HEK293T (cell line): ENCODE measurements around the gene TRABD2B.

Experiments
- CTCF ChIA-PET: fragments of 350-600 bp; formaldehyde crosslinking; extraction: SDS; loops from one replicate; lab custom pipeline; 2021; ENCODE audit warnings: antibody characterized with exemption, inconsistent platforms; lab: Yijun Ruan, JAX
- POLR2A ChIA-PET: fragments of 350-600 bp; formaldehyde crosslinking; extraction: SDS; loops from one replicate; lab custom pipeline; 2020; ENCODE audit warnings: antibody characterized with exemption, inconsistent platforms; lab: Yijun Ruan, JAX
- DNase-seq: peaks from one replicate; pipeline ENCODE4 v3.0.0; 2012; ENCODE audit warnings: mixed read lengths; ENCODE audit errors: extremely low spot score
- ARNT ChIP-seq: fragments of 450-650 bp; IDR thresholded peaks from 2 replicates; pipeline ENCODE4 v1.6.1; 2017; ENCODE audit warnings: mild to moderate bottlenecking
- BHLHE40 ChIP-seq: fragments of 450-650 bp; IDR thresholded peaks from 2 replicates; pipeline ENCODE4 v1.6.1; 2016; ENCODE audit warnings: mild to moderate bottlenecking, moderate library complexity, borderline replicate concordance
- CTBP1 ChIP-seq: fragments of 450-650 bp; IDR thresholded peaks from 2 replicates; pipeline ENCODE4 v1.6.1; 2016; ENCODE audit warnings: borderline replicate concordance
- ELF4 ChIP-seq: fragments of 450-650 bp; IDR thresholded peaks from 2 replicates; pipeline ENCODE4 v1.6.1; 2017; ENCODE audit warnings: antibody characterized with exemption
- FOXA1 ChIP-seq: fragments of 450-650 bp; IDR thresholded peaks from 2 replicates; pipeline ENCODE4 v1.6.1; 2016; ENCODE audit warnings: mild to moderate bottlenecking
- FOXK2 ChIP-seq: fragments of 450-650 bp; IDR thresholded peaks from 2 replicates; pipeline ENCODE4 v1.6.1; 2016; ENCODE audit warnings: mild to moderate bottlenecking
- FOXM1 ChIP-seq: fragments of 450-650 bp; IDR thresholded peaks from 2 replicates; pipeline ENCODE4 v1.6.1; 2017; ENCODE audit warnings: mild to moderate bottlenecking, borderline replicate concordance
- HDGF ChIP-seq: fragments of 450-650 bp; IDR thresholded peaks from 2 replicates; pipeline ENCODE4 v1.6.1; 2017; ENCODE audit warnings: antibody characterized with exemption, borderline replicate concordance
- L3MBTL2 ChIP-seq: fragments of 450-650 bp; conservative IDR thresholded peaks from 2 replicates; pipeline ENCODE4 v1.6.1; 2016; ENCODE audit warnings: mild to moderate bottlenecking
- LEF1 ChIP-seq: fragments of 450-650 bp; IDR thresholded peaks from 2 replicates; pipeline ENCODE4 v1.6.1; 2017; ENCODE audit warnings: mild to moderate bottlenecking, borderline replicate concordance
- NFRKB ChIP-seq: fragments of 450-650 bp; IDR thresholded peaks from 2 replicates; pipeline ENCODE4 v1.6.1; 2016; ENCODE audit warnings: mild to moderate bottlenecking, moderate library complexity
- SP1 ChIP-seq: fragments of 450-650 bp; IDR thresholded peaks from 2 replicates; pipeline ENCODE4 v1.6.1; 2017
- SUZ12 ChIP-seq: fragments of 450-650 bp; IDR thresholded peaks from 2 replicates; pipeline ENCODE4 v1.6.1; 2016; ENCODE audit warnings: mild to moderate bottlenecking
- TARDBP ChIP-seq: fragments of 450-650 bp; IDR thresholded peaks from 2 replicates; pipeline ENCODE4 v1.6.1; 2016
- ZNF384 ChIP-seq: fragments of 450-650 bp; IDR thresholded peaks from 2 replicates; pipeline ENCODE4 v1.6.1; 2016
- TF ChIP-seq, protein P1 (sequence below): fragments of 450-650 bp; IDR thresholded peaks from 2 replicates; pipeline ENCODE4 v1.6.1; 2016

Gene TRABD2B

DNA sequence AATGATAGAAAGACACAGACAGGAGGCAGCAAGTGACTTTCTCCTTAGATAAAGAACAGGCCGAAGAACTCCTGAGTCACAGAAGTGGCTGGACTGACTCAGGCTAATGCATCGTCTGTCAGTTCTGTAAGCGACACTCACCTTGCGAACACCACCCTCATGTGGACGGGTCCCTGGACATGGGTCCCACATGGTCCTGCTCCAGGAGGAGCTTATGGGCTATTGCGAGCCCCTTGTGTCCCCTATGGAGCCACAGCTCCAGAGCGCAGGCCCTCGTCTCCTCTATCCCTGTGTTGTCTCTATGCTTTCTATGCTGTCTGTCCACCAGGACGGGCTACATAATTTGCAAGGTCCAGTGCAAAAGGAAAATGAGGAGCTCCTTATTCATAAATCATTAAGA is 85.8 kb downstream of the TRABD2B start:
- CTCF ChIA-PET, result no interaction called here
- POLR2A ChIA-PET, result no interaction called here
- DNase-seq, result no peak
- TF ChIP-seq CTBP1 (no peak), HDGF (no peak), FOXK2 (no peak), ZNF384 (no peak), ARNT (no peak), ELF4 (no peak), NFRKB (no peak), L3MBTL2 (no peak), LEF1 (no peak), FOXM1 (no peak), TARDBP (no peak), FOXA1 (no peak), SUZ12 (no peak)
- TF ChIP-seq, protein P1, sequence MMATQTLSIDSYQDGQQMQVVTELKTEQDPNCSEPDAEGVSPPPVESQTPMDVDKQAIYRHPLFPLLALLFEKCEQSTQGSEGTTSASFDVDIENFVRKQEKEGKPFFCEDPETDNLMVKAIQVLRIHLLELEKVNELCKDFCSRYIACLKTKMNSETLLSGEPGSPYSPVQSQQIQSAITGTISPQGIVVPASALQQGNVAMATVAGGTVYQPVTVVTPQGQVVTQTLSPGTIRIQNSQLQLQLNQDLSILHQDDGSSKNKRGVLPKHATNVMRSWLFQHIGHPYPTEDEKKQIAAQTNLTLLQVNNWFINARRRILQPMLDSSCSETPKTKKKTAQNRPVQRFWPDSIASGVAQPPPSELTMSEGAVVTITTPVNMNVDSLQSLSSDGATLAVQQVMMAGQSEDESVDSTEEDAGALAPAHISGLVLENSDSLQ, result no peak

DNA sequence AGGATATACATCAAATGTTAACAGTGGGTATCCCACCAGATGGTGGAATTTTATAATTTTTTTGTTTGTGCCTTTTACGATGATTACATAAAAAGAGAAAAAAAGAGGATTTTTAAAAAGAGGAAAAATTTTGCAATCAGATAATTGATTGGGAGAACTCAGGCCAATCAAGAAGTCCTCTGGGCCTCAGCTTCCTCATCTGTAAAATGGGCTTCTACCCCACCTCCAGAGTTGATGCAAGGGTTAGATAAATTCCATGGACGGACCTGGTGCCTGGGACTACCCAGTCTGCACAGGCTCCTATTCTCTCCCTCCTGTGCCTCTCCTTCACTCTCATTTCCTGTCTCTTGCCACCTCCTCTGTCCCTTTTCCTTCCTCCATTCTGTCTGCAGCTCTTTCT is 88.9 kb downstream of the TRABD2B start:
- POLR2A ChIA-PET, result no interaction called here
- no peak for DNase-seq
- TF ChIP-seq FOXK2 (no peak), SP1 (no peak), NFRKB (no peak)
- CTCF ChIA-PET, result interaction anchor here (0.6 kb wide), 1 partner anchor 619 kb away, joined by 5 read pairs; no protein-coding TSS in a partner anchor

DNA sequence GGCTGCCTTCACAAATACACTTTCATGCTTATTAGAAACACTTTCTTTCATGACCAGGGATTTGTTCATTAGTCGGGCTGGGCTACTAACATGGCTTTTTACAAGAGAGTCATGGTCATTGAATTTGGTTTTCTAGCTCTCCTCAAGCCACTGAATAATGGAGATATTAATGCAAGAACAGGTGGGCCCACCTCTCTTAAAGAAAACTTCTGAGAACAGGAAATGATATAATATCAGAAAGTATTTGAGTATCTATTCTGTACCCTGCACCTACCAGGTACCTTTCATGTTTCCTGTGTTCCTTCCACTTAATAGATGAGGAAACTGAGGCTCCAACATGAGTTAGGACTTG is 90.0 kb downstream of the TRABD2B start:
- DNase-seq, result no peak
- ChIA-PET CTCF (interaction anchor here (1.0 kb wide), 1 partner anchor 152 kb away, joined by 3 read pairs; no protein-coding TSS in a partner anchor), POLR2A (no interaction called here)
- TF ChIP-seq, protein P1, result no peak
- TF ChIP-seq LEF1 (no peak), FOXK2 (no peak), HDGF (no peak), CTBP1 (no peak), L3MBTL2 (no peak), FOXM1 (no peak), ARNT (no peak), FOXA1 (no peak), ZNF384 (no peak), ELF4 (no peak), SP1 (no peak), TARDBP (no peak), NFRKB (no peak), BHLHE40 (no peak), SUZ12 (no peak)

DNA sequence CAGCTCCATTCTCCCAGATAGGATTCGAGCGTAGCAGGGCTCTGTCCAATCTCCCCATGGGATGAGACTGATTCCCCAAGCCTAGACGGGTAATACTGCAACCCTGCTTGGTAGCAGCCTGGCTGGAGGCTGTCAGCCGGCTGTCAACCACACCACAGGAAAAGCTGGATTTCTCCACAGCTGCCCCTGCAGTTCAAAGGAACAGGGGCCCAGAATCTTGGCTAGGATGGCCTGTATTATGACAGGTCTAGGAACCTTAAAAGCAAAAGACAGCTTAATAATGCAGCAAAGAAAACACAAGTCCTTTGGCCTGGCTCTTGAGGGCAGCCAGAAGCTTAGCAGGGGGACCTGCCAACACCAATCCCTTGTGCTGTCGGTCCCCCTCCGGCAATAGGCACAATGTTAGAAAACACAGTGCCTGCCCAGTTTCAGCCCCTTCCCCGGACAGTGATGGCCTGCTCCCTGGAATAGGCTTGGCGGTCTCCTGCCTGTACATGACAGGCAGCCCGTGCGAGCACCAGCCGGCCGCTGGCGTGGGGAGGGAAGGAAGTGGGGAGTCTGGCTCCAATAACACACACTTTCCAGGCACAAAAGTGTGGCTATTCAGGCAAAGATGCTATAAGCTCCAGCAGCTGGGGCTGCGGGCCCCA is 90.5 kb downstream of the TRABD2B start:
- no peak for DNase-seq
- POLR2A ChIA-PET, result no interaction called here
- no peak for TF ChIP-seq LEF1
- no peak for TF ChIP-seq FOXM1
- no peak for TF ChIP-seq SUZ12
- TF ChIP-seq SP1, result no peak
- TF ChIP-seq ARNT, result no peak
- TF ChIP-seq ELF4, result no peak
- TF ChIP-seq BHLHE40, result no peak
- no peak for TF ChIP-seq L3MBTL2
- TF ChIP-seq HDGF, result no peak
- TF ChIP-seq FOXK2, result no peak
- TF ChIP-seq, protein P1, result no peak
- no peak for TF ChIP-seq FOXA1
- TF ChIP-seq ZNF384, result no peak
- TF ChIP-seq TARDBP, result no peak
- TF ChIP-seq CTBP1, result no peak
- no peak for TF ChIP-seq NFRKB
- CTCF ChIA-PET, result interaction anchor here (1.0 kb wide), 1 partner anchor 152 kb away, joined by 3 read pairs; no protein-coding TSS in a partner anchor

DNA sequence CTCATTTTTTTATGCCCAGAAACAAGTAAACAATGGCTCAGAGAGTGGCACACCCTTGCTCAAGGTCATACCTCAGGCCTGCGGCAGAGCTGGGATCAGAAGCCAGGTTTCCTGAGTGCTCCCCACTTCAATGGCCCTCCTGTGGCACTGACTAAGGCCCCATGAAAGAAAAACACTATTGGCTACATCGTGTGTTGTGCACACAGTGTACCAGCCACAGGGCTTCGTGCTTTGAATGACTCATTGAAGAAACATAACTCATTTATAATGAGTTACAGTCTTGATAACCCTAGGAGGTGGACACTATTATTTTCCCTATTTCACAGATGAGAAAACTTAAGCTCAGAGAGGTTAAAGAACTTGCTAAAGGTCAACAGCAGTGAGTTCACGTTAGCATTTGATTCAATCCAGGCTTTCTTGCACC is 91.2 kb downstream of the TRABD2B start:
- CTCF ChIA-PET, result interaction anchor here (1.0 kb wide), 1 partner anchor 151 kb away, joined by 3 read pairs; no protein-coding TSS in a partner anchor
- DNase-seq, result no peak
- POLR2A ChIA-PET, result no interaction called here
- no peak for TF ChIP-seq FOXK2
- no peak for TF ChIP-seq ELF4
- TF ChIP-seq ARNT, result no peak
- no peak for TF ChIP-seq FOXM1
- no peak for TF ChIP-seq CTBP1
- TF ChIP-seq ZNF384, result no peak
- no peak for TF ChIP-seq TARDBP
- no peak for TF ChIP-seq BHLHE40
- no peak for TF ChIP-seq FOXA1
- TF ChIP-seq, protein P1, result no peak
- no peak for TF ChIP-seq LEF1
